Dedifferentiated amniotic fluid mesenchymal stem cell (primary cell): ENCODE measurements around the gene ADAMTS6.
A peak's percentile ranks its signal among the peaks of the same experiment; 100 is the strongest.
"Not testable (repeated sequence)": the region's sequence is repeated elsewhere in the genome, so short reads cannot be mapped to it uniquely, and the experiment has no call there.

Source experiments
- DNase-seq: peaks from one replicate; pipeline ENCODE4 v3.0.0-alpha.2; 2016; ENCODE audit errors: extremely low spot score

Gene ADAMTS6, protein sequence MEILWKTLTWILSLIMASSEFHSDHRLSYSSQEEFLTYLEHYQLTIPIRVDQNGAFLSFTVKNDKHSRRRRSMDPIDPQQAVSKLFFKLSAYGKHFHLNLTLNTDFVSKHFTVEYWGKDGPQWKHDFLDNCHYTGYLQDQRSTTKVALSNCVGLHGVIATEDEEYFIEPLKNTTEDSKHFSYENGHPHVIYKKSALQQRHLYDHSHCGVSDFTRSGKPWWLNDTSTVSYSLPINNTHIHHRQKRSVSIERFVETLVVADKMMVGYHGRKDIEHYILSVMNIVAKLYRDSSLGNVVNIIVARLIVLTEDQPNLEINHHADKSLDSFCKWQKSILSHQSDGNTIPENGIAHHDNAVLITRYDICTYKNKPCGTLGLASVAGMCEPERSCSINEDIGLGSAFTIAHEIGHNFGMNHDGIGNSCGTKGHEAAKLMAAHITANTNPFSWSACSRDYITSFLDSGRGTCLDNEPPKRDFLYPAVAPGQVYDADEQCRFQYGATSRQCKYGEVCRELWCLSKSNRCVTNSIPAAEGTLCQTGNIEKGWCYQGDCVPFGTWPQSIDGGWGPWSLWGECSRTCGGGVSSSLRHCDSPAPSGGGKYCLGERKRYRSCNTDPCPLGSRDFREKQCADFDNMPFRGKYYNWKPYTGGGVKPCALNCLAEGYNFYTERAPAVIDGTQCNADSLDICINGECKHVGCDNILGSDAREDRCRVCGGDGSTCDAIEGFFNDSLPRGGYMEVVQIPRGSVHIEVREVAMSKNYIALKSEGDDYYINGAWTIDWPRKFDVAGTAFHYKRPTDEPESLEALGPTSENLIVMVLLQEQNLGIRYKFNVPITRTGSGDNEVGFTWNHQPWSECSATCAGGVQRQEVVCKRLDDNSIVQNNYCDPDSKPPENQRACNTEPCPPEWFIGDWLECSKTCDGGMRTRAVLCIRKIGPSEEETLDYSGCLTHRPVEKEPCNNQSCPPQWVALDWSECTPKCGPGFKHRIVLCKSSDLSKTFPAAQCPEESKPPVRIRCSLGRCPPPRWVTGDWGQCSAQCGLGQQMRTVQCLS (N-terminal part only)

DNA sequence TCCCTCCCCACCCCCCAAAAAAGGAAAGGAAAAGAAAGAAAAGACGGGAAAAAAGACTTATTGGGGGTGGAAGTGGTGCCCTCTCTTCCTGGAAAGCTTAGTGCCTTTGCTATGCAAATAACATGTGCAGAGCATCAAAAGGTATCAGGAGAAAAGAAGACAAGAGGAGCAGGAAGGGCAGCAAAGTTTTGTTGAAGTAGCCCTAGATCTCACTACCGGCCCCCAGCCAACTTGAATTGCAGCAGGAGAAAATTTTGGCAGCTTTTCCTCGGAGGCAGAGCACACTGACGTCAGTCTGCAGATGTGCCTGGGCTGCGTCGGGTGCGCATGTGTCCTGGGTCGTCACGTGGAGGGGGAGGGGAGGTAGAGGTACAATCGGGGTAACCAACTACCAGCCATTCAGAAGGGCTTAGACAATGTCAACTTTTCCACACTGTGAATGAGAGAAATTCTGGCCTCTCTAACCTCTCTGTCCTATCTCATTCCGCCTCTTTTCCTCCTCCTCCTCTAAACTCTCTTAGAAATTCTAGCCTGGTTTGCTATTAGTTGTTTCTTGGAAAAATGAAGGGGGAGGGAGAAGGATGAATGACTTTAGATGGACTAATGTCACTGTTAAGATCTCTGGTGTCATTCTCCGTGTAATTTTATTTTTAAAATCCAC, at the start of gene ADAMTS6:
TSS of gene ADAMTS6 (minus strand) at position 286 of the 661 bp plus-strand sequence. CDS start 8,247 bp downstream, outside the sequence.
- DNase-seq, result peak; percentile 97

GRCh38 chr5:65530904-65531303, 49.2 kb upstream of the ADAMTS6 start:
- DNase-seq, result no peak

GRCh38 chr5:65525726-65526125, 44.0 kb upstream of the ADAMTS6 start:
- DNase-seq, result no peak

- no peak for DNase-seq
Measured at GRCh38 chr5:65512170-65512937, 30.6 kb upstream of the ADAMTS6 start.

GRCh38 chr5:65508978-65509377, 27.3 kb upstream of the ADAMTS6 start:
- no peak for DNase-seq

- peak; percentile 67 for DNase-seq
Measured at GRCh38 chr5:65506961-65507360, 25.2 kb upstream of the ADAMTS6 start.

DNA sequence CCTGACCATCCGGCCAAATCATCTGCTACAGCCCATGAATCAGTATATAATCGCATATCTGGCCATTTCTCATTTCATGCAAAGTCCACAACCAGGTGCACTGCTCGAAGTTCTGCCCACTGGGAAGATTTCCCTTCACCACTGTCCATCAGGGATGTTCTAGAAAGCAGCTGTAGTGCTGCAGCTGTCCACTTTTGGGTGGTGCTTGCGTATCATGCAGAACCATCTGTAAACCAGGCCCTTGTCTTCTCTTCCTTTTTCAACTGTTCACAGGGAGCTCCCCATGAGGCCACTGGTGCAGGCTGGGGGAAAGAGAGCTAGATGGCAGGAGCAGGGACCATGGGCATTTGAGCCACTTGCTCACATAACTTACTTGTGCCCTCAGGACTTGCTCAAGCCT, 7.4 kb upstream of the ADAMTS6 start:
- no peak for DNase-seq

DNA sequence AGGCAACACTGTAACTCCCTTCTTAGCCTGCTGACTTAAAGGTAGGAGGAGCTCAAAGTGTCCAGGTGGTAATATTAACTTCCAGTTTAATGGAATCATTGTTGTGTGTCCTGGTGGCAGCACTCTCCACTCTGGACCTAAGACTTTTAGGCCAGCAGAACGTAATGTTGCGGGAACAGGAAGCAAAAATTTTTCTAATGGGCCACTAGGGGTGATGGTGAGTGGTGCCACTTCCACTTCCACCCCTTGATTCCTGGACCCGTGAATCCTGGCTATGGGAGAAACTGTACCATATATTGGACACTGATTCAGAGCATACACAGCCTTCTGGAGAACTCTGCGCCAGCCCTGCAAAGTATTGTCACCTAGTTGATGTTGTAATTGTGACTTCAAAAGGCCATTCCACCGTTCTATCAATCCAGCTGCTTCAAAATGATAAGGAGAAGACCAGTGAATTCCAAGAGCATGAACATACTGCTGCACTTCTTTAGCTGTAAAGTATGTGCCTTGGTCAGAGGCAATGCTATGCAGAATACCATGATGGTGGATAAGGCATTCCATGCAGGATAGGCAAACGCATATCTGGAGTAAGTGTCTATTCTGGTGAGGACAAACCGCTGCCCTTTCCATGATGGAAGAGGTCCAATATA, 6.4 kb upstream of the ADAMTS6 start:
- not testable (repeated sequence) for DNase-seq

DNA sequence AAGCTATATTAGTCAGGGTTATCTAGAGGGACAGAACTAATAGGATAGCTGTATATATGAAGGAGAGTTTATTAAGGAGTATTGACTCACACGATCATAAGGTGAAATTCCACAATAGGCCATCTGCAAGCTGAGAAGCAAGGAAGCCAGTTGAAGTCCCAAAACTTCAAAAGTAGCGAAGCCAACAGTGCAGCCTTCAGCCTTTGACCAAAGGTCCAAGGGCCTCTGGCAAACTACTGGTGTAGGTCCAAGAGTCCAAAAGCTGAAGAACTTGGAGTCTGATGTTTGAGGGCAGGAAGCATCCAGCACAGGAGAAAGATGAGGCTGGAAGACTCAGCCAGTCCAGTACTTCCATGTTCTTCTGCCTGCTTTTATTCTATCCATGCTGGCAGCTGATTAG, 5.1 kb upstream of the ADAMTS6 start:
- DNase-seq, result not testable (repeated sequence)

- DNase-seq, result no peak
Measured at GRCh38 chr5:65485405-65485804, 3.7 kb upstream of the ADAMTS6 start.

- peak; percentile 85 for DNase-seq
Measured at GRCh38 chr5:65483546-65484346, 2.0 kb upstream of the ADAMTS6 start.

DNA sequence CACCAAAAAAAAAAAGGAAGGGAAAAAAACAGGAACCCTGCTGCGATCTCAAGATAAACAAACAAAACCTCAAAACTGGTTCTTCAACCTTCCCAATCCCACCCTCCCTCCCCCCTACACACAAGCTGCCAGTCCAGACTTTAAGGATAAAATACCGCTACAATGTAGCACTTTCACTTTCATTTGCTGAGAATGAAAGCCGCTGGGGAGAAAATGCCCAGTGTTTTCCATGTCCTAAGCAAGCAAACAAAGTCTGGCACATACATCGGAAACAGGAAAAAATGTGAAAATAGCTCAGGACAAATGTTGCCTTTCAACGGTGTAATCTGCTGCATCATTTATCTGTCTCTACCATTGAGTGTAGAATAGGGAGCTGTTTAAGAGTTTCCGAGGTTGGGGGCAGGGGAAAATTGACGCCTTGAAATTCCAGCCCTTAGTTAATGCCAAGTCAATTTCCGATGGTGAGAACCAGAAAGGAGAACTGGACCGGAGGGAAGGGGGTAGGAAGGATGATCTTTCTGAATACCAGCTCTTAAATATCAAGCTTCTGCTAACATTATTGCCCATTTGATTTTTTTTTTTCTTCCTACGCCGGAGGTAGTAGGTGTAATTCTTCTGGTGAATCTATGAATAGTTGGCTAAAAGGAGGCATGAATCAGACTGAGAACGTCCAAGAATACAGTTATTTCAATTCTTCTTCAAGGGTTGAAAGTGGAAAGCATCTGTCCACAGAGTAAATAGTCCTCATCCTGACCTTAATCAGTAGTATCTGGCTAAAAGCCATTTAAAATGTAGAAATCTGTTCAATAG, 1.2 kb upstream of the ADAMTS6 start:
- DNase-seq, result peak; percentile 66

- peak; percentile 54 for DNase-seq
Measured at GRCh38 chr5:65482296-65482735, 596 bp upstream of the ADAMTS6 start.

DNA sequence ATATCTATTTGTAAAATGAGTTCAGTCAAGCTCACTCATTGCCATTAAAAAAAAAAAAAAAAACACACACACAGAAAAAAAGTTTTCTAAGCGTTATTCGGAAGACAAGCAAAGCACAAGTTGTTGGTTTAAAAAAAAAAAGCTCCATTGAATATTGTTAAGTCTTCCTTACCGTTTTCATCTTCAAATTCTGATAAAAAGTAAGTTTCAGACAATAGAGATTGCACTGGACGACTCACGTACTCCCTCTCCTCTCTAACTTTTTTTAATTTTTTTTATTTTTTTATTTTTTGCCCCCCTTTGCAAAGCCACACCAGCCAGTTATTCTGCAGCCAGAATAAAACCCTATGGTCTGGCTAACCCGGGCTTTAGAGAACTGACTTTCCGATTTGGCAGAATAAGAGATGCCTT, 544 bp downstream of the ADAMTS6 start:
- no peak for DNase-seq

DNA sequence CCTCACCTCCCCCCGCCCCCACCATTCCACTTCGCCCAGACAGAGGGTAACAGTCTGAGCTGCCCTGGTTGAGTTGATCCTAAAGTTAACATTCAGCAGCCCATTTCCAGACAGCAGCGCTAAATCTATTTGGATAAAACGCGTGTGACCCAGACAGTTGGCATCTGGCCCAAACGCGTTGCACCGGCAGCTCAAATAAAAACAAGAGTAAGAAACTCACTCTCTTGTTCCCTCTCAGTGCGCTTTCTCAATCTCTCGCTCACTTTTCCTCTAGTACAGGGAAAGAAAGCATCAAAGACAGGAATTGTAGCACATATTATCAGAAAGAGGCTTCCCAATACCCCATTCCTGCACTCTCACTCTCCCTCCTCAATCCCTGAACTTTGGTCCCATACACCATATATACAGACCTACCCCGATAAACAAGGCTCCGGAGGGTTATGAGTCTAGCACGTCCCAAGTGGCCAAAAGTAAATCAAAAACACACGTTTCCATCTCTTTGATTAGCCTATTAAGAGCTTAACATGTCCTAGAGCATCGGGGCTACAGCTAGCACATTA, 1.3 kb downstream of the ADAMTS6 start:
- peak; percentile 72 for DNase-seq

GRCh38 chr5:65479527-65479926, 2.2 kb downstream of the ADAMTS6 start:
- no peak for DNase-seq

DNA sequence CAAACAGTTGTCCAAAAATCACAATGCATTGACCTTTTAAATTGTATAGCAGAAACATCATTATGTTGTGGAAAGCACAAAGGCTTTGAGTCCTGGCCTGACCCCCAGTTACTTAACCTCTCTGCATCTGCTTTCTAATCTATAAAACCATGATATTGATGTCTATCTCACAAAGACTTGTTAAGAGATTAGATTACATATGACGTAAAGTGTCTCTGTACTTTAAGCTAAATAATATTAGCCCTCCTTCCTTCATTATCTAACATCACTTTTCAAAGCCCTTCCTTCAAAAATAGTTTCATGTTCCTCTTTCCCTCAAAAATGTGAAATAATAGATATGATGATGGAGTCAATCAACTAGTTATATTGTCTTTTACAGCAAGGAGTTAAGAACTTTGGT, 3.4 kb downstream of the ADAMTS6 start:
- DNase-seq, result no peak

GRCh38 chr5:65475895-65476294, 5.8 kb downstream of the ADAMTS6 start:
- DNase-seq, result no peak
